Right atrium auricular region (tissue), 2 donors: ENCODE measurements around the gene GATA5. TPM values are rescaled to one million over a fixed set of nuclear protein-coding genes. Genes with fewer than 3 reads are reported as not detected.
"Not testable (repeated sequence)": the region's sequence is repeated elsewhere in the genome, so short reads cannot be mapped to it uniquely, and the experiment has no call there.

Source experiments
- DNase-seq: peaks from one replicate; pipeline ENCODE4 v3.0.0-alpha.2; 2019; ENCODE audit warnings: low spot score
- H3K27ac ChIP-seq, 2 donors: fragments of 200-600 bp; sonication (generic); 1 replicate in 1 of 2; 2 replicates in 1 of 2; pipeline ENCODE4 v1.5.1; 2016 to 2019
- H3K27me3 ChIP-seq, 2 donors: fragments of 200-600 bp; sonication (generic); one replicate each; pipeline versions ENCODE4 v1.5.1 to v1.6.0; 2017 to 2019
- H3K36me3 ChIP-seq: fragments of 200-600 bp; sonication (generic); one replicate; pipeline ENCODE4 v1.5.1; 2016
- H3K4me1 ChIP-seq, 2 donors: fragments of 200-600 bp; sonication (generic); one replicate each; pipeline versions ENCODE4 v1.5.1 to v1.6.0; 2017 to 2019
- H3K4me3 ChIP-seq, 2 donors: fragments of 200-600 bp; sonication (generic); 1 replicate in 1 of 2; 2 replicates in 1 of 2; pipeline ENCODE4 v1.5.1; 2017 to 2019; ENCODE audit warnings: mild to moderate bottlenecking in 1 of 2, moderate library complexity in 1 of 2
- H3K9me3 ChIP-seq, 2 donors: fragments of 200-600 bp; sonication (generic); one replicate each; pipeline ENCODE4 v1.5.1; 2019
- CTCF ChIP-seq, 2 donors: fragments of 200-600 bp; sonication (generic); IDR thresholded peaks; one replicate each; pipeline ENCODE4 v1.5.1; 2019; ENCODE audit warnings: antibody characterized with exemption in 2 of 2
- total RNA-seq, 2 donors: library from RNA; depleted of rRNA; stranded (reverse); fragments of >200 nt; gene quantifications; one replicate each; pipeline ENCODE4 v1.1.0, GENCODE V29; 2016

The GATA5 gene
- total RNA-seq, 2 donors from 2014 or later, result 6.9 to 9.6 TPM

- TF ChIP-seq CTCF (IDR thresholded peaks at IDR 0.05), result no peak
- no peak for DNase-seq
- H3K9me3 ChIP-seq, result no peaks in the 10 kb centered on the region
- peak overlapping the region; percentile 86 to 92 for H3K27ac ChIP-seq
- no peaks in the 10 kb centered on the region for H3K36me3 ChIP-seq
- peaks cover 0 to 51% of the 10 kb centered on the region in 2 donors for H3K4me1 ChIP-seq
- H3K27me3 ChIP-seq, result no peaks in the 10 kb centered on the region
- no peak overlapping the region for H3K4me3 ChIP-seq
Measured at GRCh38 chr20:62494537-62494936, 18.7 kb upstream of the GATA5 start.

GRCh38 chr20:62493886-62494285 lies 18.1 kb upstream of the GATA5 start:
- no peaks in the 10 kb centered on the region for H3K9me3 ChIP-seq
- no peak overlapping the region for H3K4me3 ChIP-seq
- no peaks in the 10 kb centered on the region for H3K36me3 ChIP-seq
- H3K4me1 ChIP-seq, result peaks cover 0 to 57% of the 10 kb centered on the region in 2 donors
- TF ChIP-seq CTCF (IDR thresholded peaks at IDR 0.05), result no peak
- peak overlapping the region; percentile 86 to 92 for H3K27ac ChIP-seq
- no peak for DNase-seq
- no peaks in the 10 kb centered on the region for H3K27me3 ChIP-seq

GRCh38 chr20:62493253-62493885 lies 17.6 kb upstream of the GATA5 start:
- Histone ChIP-seq H3K9me3 (no peaks in the 10 kb centered on the region), H3K4me3 (no peak overlapping the region), H3K36me3 (no peaks in the 10 kb centered on the region), H3K4me1 (peaks cover 0 to 58% of the 10 kb centered on the region in 2 donors), H3K27me3 (no peaks in the 10 kb centered on the region), H3K27ac (peak overlapping the region; percentile 86 to 92)
- no peak for TF ChIP-seq CTCF (IDR thresholded peaks at IDR 0.05)
- no peak for DNase-seq

- Histone ChIP-seq H3K4me1 (peaks cover 0 to 64% of the 10 kb centered on the region in 2 donors), H3K9me3 (no peaks in the 10 kb centered on the region), H3K36me3 (no peaks in the 10 kb centered on the region), H3K4me3 (no peak overlapping the region), H3K27me3 (no peaks in the 10 kb centered on the region), H3K27ac (peak overlapping the region; percentile 86 to 92)
- no peak for TF ChIP-seq CTCF (IDR thresholded peaks at IDR 0.05)
- DNase-seq, result no peak
Measured at GRCh38 chr20:62492711-62493110, 16.9 kb upstream of the GATA5 start.

- H3K9me3 ChIP-seq, result not testable (repeated sequence)
- peaks cover 0 to 71% of the 10 kb centered on the region in 2 donors for H3K4me1 ChIP-seq
Measured at GRCh38 chr20:62490783-62491182, 15.0 kb upstream of the GATA5 start.

GRCh38 chr20:62489932-62490263 lies 14.1 kb upstream of the GATA5 start:
- DNase-seq, result no peak
- Histone ChIP-seq H3K27ac (peak overlapping the region; percentile 75 to 86), H3K4me3 (no peak overlapping the region), H3K9me3 (no peaks in the 10 kb centered on the region), H3K27me3 (no peaks in the 10 kb centered on the region), H3K36me3 (no peaks in the 10 kb centered on the region), H3K4me1 (peaks cover 0 to 71% of the 10 kb centered on the region in 2 donors)
- no peak for TF ChIP-seq CTCF (IDR thresholded peaks at IDR 0.05)

More at GRCh38 chr20:62490783-62491182, 15.0 kb upstream of the GATA5 start:
- H3K27ac ChIP-seq, result peak overlapping the region in 1 of 2 donors; percentile 75
- H3K36me3 ChIP-seq, H3K4me3 ChIP-seq, H3K27me3 ChIP-seq, DNase-seq: not testable (repeated sequence)
